Erythroblast (primary cell): Measurements from ENCODE around the gene RAMAC.
"Not testable (repeated sequence)": the region's sequence is repeated elsewhere in the genome, so short reads cannot be mapped to it uniquely, and the experiment has no call there.

ENCODE experiments used
- DNase-seq, 2 experiments: peaks; one replicate each; lab custom pipeline; 2025; lab: John Stamatoyannopoulos, UW
- GATA1 ChIP-seq: IDR thresholded peaks from 2 replicates; pipeline ENCODE4 v1.6.1; 2011; ENCODE audit warnings: low read depth, mild to moderate bottlenecking, control low read depth, low read length, moderate library complexity
- POLR2A ChIP-seq: IDR thresholded peaks from 2 replicates; pipeline ENCODE4 v1.6.1; 2011; ENCODE audit warnings: mild to moderate bottlenecking, low read length

RAMAC gene

GRCh38 chr15:83012076-83012426 lies 26.0 kb downstream of the RAMAC start:
- no peak for TF ChIP-seq POLR2A
- no peak for TF ChIP-seq GATA1
- DNase-seq, result peak; percentile 55 to 57

GRCh38 chr15:83012636-83013035 lies 26.6 kb downstream of the RAMAC start:
- DNase-seq, result no peak

GRCh38 chr15:83014205-83014653 lies 28.2 kb downstream of the RAMAC start:
- peak in 1 of 2 experiments; percentile 7 for DNase-seq
- TF ChIP-seq POLR2A (no peak), GATA1 (no peak)

More at GRCh38 chr15:83012636-83013035, 26.6 kb downstream of the RAMAC start:
- TF ChIP-seq POLR2A, result no peak
- no peak for TF ChIP-seq GATA1

GRCh38 chr15:83015361-83015760 lies 29.4 kb downstream of the RAMAC start:
- no peak for TF ChIP-seq GATA1
- TF ChIP-seq POLR2A, result no peak
- no peak for DNase-seq

GRCh38 chr15:83016906-83017305 lies 30.9 kb downstream of the RAMAC start:
- TF ChIP-seq GATA1, result no peak
- no peak for TF ChIP-seq POLR2A
- DNase-seq, result no peak

- no peak for DNase-seq
Measured at GRCh38 chr15:83018436-83018835, 32.4 kb downstream of the RAMAC start.

GRCh38 chr15:83030021-83030420 lies 44.0 kb downstream of the RAMAC start:
- TF ChIP-seq POLR2A (no peak), GATA1 (no peak)
- DNase-seq, result no peak

More at GRCh38 chr15:83018436-83018835, 32.4 kb downstream of the RAMAC start:
- TF ChIP-seq POLR2A (no peak), GATA1 (no peak)

GRCh38 chr15:83031234-83031633 lies 45.2 kb downstream of the RAMAC start:
- not testable (repeated sequence) for DNase-seq

- no peak for DNase-seq
- TF ChIP-seq GATA1, result no peak
- no peak for TF ChIP-seq POLR2A
Measured at GRCh38 chr15:83036253-83036652, 50.2 kb downstream of the RAMAC start.

- no peak for TF ChIP-seq GATA1
- no peak for DNase-seq
Measured at GRCh38 chr15:83039206-83039605, 53.2 kb downstream of the RAMAC start.
